ENCODE measurements around the gene KIRREL3. TPM values are rescaled to one million over a fixed set of nuclear protein-coding genes. Genes with fewer than 3 reads are reported as not detected.

KIRREL3 gene
- total RNA-seq, 1 experiment from 2014 or later, result 2.2 TPM

DNA sequence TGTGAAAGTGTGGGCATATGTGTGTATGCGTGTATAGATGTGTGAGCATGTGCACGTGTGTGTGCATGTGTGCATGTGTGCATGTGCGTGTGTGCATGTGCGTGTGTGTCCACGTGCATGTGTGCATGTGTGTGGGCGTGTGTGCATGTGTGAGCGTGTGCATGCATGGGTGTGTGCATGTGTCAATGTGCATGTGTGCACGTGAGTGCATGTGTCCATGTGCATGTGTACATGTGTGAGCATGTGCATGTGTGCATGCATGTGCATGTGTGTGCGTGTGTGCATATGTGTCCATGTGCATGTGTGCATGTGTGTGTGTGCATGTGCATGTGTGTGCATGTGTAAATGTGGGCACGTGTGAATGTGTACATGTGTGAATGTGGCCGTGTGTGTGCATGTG is 549.8 kb downstream of the KIRREL3 start:
- peaks cover 4% of the 10 kb centered on the region; the same call in 1 of the 2 replicates for H3K9me3 ChIP-seq (ENCODE audit: insufficient read depth, low read depth)
- no peak overlapping the region for H3K4me3 ChIP-seq
- H3K27me3 ChIP-seq (ENCODE audit: insufficient read depth, low read depth), result no peaks in the 10 kb centered on the region
- no peak for DNase-seq
- H3K4me2 ChIP-seq, result no peak overlapping the region
- ChIA-PET POLR2A (ENCODE audit: unreplicated experiment) (no interaction called here), CTCF (no interaction called here)
- H2AFZ ChIP-seq, result no peak overlapping the region
- no peaks in the 10 kb centered on the region for H3K36me3 ChIP-seq (ENCODE audit: low read depth)
- intact Hi-C loops (cut with micrococcal nuclease; ENCODE audit: unreplicated experiment), result no loop called here
- no peak for TF ChIP-seq EZH2 (IDR thresholded peaks at IDR 0.05; ENCODE audit: low read depth)
- TF ChIP-seq CTCF (conservative IDR thresholded peaks at IDR 0.05), result no peak
- H3K9me2 ChIP-seq (ENCODE audit: insufficient read depth), result no peaks in the 10 kb centered on the region
- no peaks in the 10 kb centered on the region for H3K79me2 ChIP-seq (ENCODE audit: low read depth)
- H4K20me1 ChIP-seq (ENCODE audit: insufficient read depth), result no peaks in the 10 kb centered on the region
- peaks cover 20% of the 10 kb centered on the region for H3F3A ChIP-seq (ENCODE audit: insufficient read depth, low read depth)
- no peak overlapping the region for H3K27ac ChIP-seq
- BruUV-seq (replicated peaks), result no TSS peak
- no peaks in the 10 kb centered on the region for H3K4me1 ChIP-seq (replicated peaks; ENCODE audit: insufficient read depth)

- peaks cover 4% of the 10 kb centered on the region; the same call in 1 of the 2 replicates for H3K9me3 ChIP-seq (ENCODE audit: insufficient read depth, low read depth)
- H3K27ac ChIP-seq, result no peak overlapping the region
- DNase-seq, result no peak
- BruUV-seq (replicated peaks), result no TSS peak
- no peaks in the 10 kb centered on the region for H3K9me2 ChIP-seq (ENCODE audit: insufficient read depth)
- POLR2A ChIA-PET (ENCODE audit: unreplicated experiment), result no interaction called here
- no peaks in the 10 kb centered on the region for H3K4me1 ChIP-seq (replicated peaks; ENCODE audit: insufficient read depth)
- no peaks in the 10 kb centered on the region for H4K20me1 ChIP-seq (ENCODE audit: insufficient read depth)
- H3K27me3 ChIP-seq (ENCODE audit: insufficient read depth, low read depth), result no peaks in the 10 kb centered on the region
- CTCF ChIA-PET, result no interaction called here
- no peaks in the 10 kb centered on the region for H3K36me3 ChIP-seq (ENCODE audit: low read depth)
- peaks cover 20% of the 10 kb centered on the region for H3F3A ChIP-seq (ENCODE audit: insufficient read depth, low read depth)
- no peaks in the 10 kb centered on the region for H3K79me2 ChIP-seq (ENCODE audit: low read depth)
- H2AFZ ChIP-seq, result no peak overlapping the region
- intact Hi-C loops (cut with micrococcal nuclease; ENCODE audit: unreplicated experiment), result no loop called here
- no peak overlapping the region for H3K4me3 ChIP-seq
- TF ChIP-seq EZH2 (IDR thresholded peaks at IDR 0.05; ENCODE audit: low read depth) (no peak), CTCF (conservative IDR thresholded peaks at IDR 0.05) (no peak)
- H3K4me2 ChIP-seq, result no peak overlapping the region
These were observed 550.4 kb downstream of the KIRREL3 start for GRCh38 chr11:126450198-126450597.

DNA sequence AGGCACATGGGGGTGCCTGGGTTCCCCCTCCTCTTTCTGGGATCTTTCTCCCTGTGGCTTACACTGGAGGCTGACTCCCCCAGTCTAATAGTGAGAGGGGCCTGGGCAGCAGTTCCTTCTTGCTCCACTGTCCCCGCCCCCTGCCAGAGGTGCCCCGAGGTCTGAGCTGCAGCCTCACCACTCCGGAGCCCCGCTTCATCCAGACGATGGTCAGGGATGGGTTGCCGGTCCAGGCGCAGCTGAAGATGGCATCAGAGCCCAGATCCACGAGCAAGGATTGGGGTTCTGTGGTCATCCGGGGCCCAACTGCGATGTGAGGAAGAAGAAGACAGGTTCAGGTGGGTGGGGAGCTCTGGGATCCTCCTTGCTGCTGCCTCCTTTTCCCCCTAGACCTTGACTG is 554.0 kb downstream of the KIRREL3 start:
- intact Hi-C loops (cut with micrococcal nuclease; ENCODE audit: unreplicated experiment), result loop anchor here (10.0 kb wide), 3 partner anchors 268 to 1048 kb away; no protein-coding TSS in a partner anchor
- BruUV-seq (replicated peaks), result no TSS peak

More for the DNA sequence above, 554.0 kb downstream of the KIRREL3 start:
- H4K20me1 ChIP-seq (ENCODE audit: insufficient read depth), result no peaks in the 10 kb centered on the region
- H2AFZ ChIP-seq, result no peak overlapping the region
- no peaks in the 10 kb centered on the region for H3K4me1 ChIP-seq (replicated peaks; ENCODE audit: insufficient read depth)
- no peak overlapping the region for H3K27ac ChIP-seq
- no peak for TF ChIP-seq CTCF (conservative IDR thresholded peaks at IDR 0.05)
- no peak for TF ChIP-seq EZH2 (IDR thresholded peaks at IDR 0.05; ENCODE audit: low read depth)
- H3K79me2 ChIP-seq (ENCODE audit: low read depth), result no peaks in the 10 kb centered on the region
- peaks cover 19% of the 10 kb centered on the region for H3F3A ChIP-seq (ENCODE audit: insufficient read depth, low read depth)
- DNase-seq, result no peak
- H3K4me3 ChIP-seq, result no peak overlapping the region
- H3K27me3 ChIP-seq (ENCODE audit: insufficient read depth, low read depth), result no peaks in the 10 kb centered on the region
- H3K36me3 ChIP-seq (ENCODE audit: low read depth), result no peaks in the 10 kb centered on the region
- CTCF ChIA-PET, result interaction anchor here (0.8 kb wide), 1 partner anchor 148 kb away, joined by 8 read pairs; no protein-coding TSS in a partner anchor
- POLR2A ChIA-PET (ENCODE audit: unreplicated experiment), result no interaction called here
- peaks cover 4% of the 10 kb centered on the region; the same call in 1 of the 2 replicates for H3K9me3 ChIP-seq (ENCODE audit: insufficient read depth, low read depth)
- no peak overlapping the region for H3K4me2 ChIP-seq
- no peaks in the 10 kb centered on the region for H3K9me2 ChIP-seq (ENCODE audit: insufficient read depth)
